Esophagus (tissue), 2 donors: ENCODE measurements around the gene PRDX3. TPM values are rescaled to one million over a fixed set of nuclear protein-coding genes. Genes with fewer than 3 reads are reported as not detected.

Experiments
- H3K27ac ChIP-seq, 2 donors: one replicate each; pipeline ENCODE4 v1.5.1; 2013; ENCODE audit warnings: low read depth in 2 of 2, mild to moderate bottlenecking in 2 of 2, inconsistent platforms in 1 of 2, low read length in 1 of 2, moderate library complexity in 1 of 2
- H3K27me3 ChIP-seq, 2 donors: one replicate each; pipeline ENCODE4 v1.6.1; 2013; ENCODE audit warnings: low read length in 2 of 2, control low read depth in 1 of 2, mild to moderate bottlenecking in 1 of 2; ENCODE audit not compliant: insufficient read depth in 2 of 2, control insufficient read depth in 1 of 2
- H3K36me3 ChIP-seq, 2 donors: one replicate each; pipeline ENCODE4 v1.6.1; 2013; ENCODE audit warnings: low read length in 1 of 2; ENCODE audit not compliant: control insufficient read depth in 2 of 2, insufficient read depth in 2 of 2
- H3K4me1 ChIP-seq, 2 donors: one replicate each; pipeline ENCODE4 v1.6.1; 2013; ENCODE audit warnings: low read length in 1 of 2; ENCODE audit not compliant: control insufficient read depth in 2 of 2, insufficient read depth in 2 of 2
- H3K4me3 ChIP-seq, 2 donors: one replicate each; pipeline ENCODE4 v1.5.1; 2013; ENCODE audit warnings: low read length in 2 of 2, mild to moderate bottlenecking in 2 of 2, low read depth in 1 of 2, moderate library complexity in 1 of 2
- H3K9me3 ChIP-seq, 2 donors: one replicate each; pipeline ENCODE4 v1.6.1; 2013; ENCODE audit warnings: mild to moderate bottlenecking in 2 of 2, low read depth in 1 of 2, low read length in 1 of 2, moderate library complexity in 1 of 2; ENCODE audit not compliant: control insufficient read depth in 2 of 2, insufficient read depth in 1 of 2
- WGBS, 2 donors: extraction: QIAGEN DNeasy Blood & Tissue Kit; methylation state at CpG; one replicate each; pipeline ENCODE4 v1.1.7; 2013; 5-methylcytosine and 5-hydroxymethylcytosine counted together
- polyA plus RNA-seq, 2 donors: library from polyadenylated mRNA; stranded (reverse); fragments of 200-250 nt; gene quantifications; one replicate each; pipeline ENCODE4 v1.2.3, GENCODE V29; 2013
- donor health status: healthy with polysubstance abuse.
- donor health status: Bipolar disorder and iron deficiency.

The PRDX3 gene
- polyA plus RNA-seq, 2 donors, result 40.8 to 82.2 TPM

GRCh38 chr10:119167041-119167440, 11.6 kb downstream of the PRDX3 start:
- H3K9me3 ChIP-seq, result no peaks in the 10 kb centered on the region
- 82% methylated on average over 8 of the region's 8 CpGs for WGBS, 2 donors
- H3K4me3 ChIP-seq, result no peak overlapping the region
- peaks cover 10 to 13% of the 10 kb centered on the region in 2 donors for H3K36me3 ChIP-seq
- no peak overlapping the region for H3K27ac ChIP-seq
- peaks cover 0 to 4% of the 10 kb centered on the region in 2 donors for H3K4me1 ChIP-seq
- H3K27me3 ChIP-seq, result no peaks in the 10 kb centered on the region

GRCh38 chr10:119166564-119166963, 12.0 kb downstream of the PRDX3 start:
- Histone ChIP-seq H3K27ac (peak overlapping the region in 1 of 2 donors; percentile 75), H3K27me3 (no peaks in the 10 kb centered on the region), H3K9me3 (no peaks in the 10 kb centered on the region), H3K36me3 (peaks cover 8 to 11% of the 10 kb centered on the region in 2 donors), H3K4me3 (no peak overlapping the region), H3K4me1 (peaks cover 0 to 4% of the 10 kb centered on the region in 2 donors)
- 70 to 74% methylated on average over 8 of the region's 8 CpGs for WGBS, 2 donors

- no peaks in the 10 kb centered on the region for H3K9me3 ChIP-seq
- H3K36me3 ChIP-seq, result peaks cover 5 to 7% of the 10 kb centered on the region in 2 donors
- H3K4me1 ChIP-seq, result peaks cover 0 to 4% of the 10 kb centered on the region in 2 donors
- H3K27ac ChIP-seq, result peak overlapping the region; percentile 75 to 83
- 62 to 67% methylated on average over 7 of the region's 7 CpGs for WGBS, 2 donors
- H3K27me3 ChIP-seq, result no peaks in the 10 kb centered on the region
- peak overlapping the region; percentile 74 to 91 for H3K4me3 ChIP-seq
Observed at GRCh38 chr10:119166118-119166500, 12.5 kb downstream of the PRDX3 start.

- peaks cover 0 to 4% of the 10 kb centered on the region in 2 donors for H3K4me1 ChIP-seq
- peak within 1 kb of the TSS; percentile 74 to 91 for H3K4me3 ChIP-seq
- H3K27ac ChIP-seq, result peak within 1 kb of the TSS; percentile 75 to 83
- peaks cover 5 to 6% of the 10 kb centered on the region in 2 donors for H3K36me3 ChIP-seq
- H3K27me3 ChIP-seq, result no peaks in the 10 kb centered on the region
- no peaks in the 10 kb centered on the region for H3K9me3 ChIP-seq
- 1% methylated on average over 70 to 90 of the region's 90 CpGs for WGBS, 2 donors
Observed at GRCh38 chr10:119165171-119166117, 13.2 kb downstream of the PRDX3 start, which contains the start of gene SFXN4. TSS of gene SFXN4 (minus strand) at chr10:119165714. CDS start at chr10:119165647, 67 bp downstream.

- no peaks in the 10 kb centered on the region for H3K27me3 ChIP-seq
- H3K4me1 ChIP-seq, result peaks cover 0 to 4% of the 10 kb centered on the region in 2 donors
- H3K4me3 ChIP-seq, result no peak overlapping the region
- H3K27ac ChIP-seq, result no peak overlapping the region
- peaks cover 0 to 12% of the 10 kb centered on the region in 2 donors for H3K36me3 ChIP-seq
- WGBS, 2 donors, result 93 to 96% methylated on average over 5 of the region's 5 CpGs
- no peaks in the 10 kb centered on the region for H3K9me3 ChIP-seq
Observed at GRCh38 chr10:119162452-119163092, 16.0 kb downstream of the PRDX3 start.

GRCh38 chr10:119161680-119162451, 16.7 kb downstream of the PRDX3 start:
- Histone ChIP-seq H3K27ac (no peak overlapping the region), H3K36me3 (peaks cover 0 to 12% of the 10 kb centered on the region in 2 donors), H3K4me1 (peaks cover 0 to 4% of the 10 kb centered on the region in 2 donors), H3K4me3 (no peak overlapping the region), H3K27me3 (no peaks in the 10 kb centered on the region), H3K9me3 (no peaks in the 10 kb centered on the region)
- WGBS, 2 donors, result 61 to 62% methylated on average over 11 of the region's 11 CpGs

- H3K36me3 ChIP-seq, result peaks cover 0 to 24% of the 10 kb centered on the region in 2 donors
- H3K4me1 ChIP-seq, result no peaks in the 10 kb centered on the region
- H3K27ac ChIP-seq, result no peak overlapping the region
- no peak overlapping the region for H3K4me3 ChIP-seq
- H3K27me3 ChIP-seq, result no peaks in the 10 kb centered on the region
- WGBS, 2 donors, result 76 to 83% methylated on average over 8 of the region's 8 CpGs
- no peaks in the 10 kb centered on the region for H3K9me3 ChIP-seq
Observed at GRCh38 chr10:119159332-119159731, 19.3 kb downstream of the PRDX3 start.

GRCh38 chr10:119153661-119154060, 25.0 kb downstream of the PRDX3 start:
- Histone ChIP-seq H3K9me3 (no peaks in the 10 kb centered on the region), H3K4me3 (no peak overlapping the region), H3K36me3 (peaks cover 7 to 21% of the 10 kb centered on the region in 2 donors), H3K4me1 (no peaks in the 10 kb centered on the region), H3K27ac (no peak overlapping the region), H3K27me3 (no peaks in the 10 kb centered on the region)
- 94 to 99% methylated on average over 12 of the region's 12 CpGs for WGBS, 2 donors

GRCh38 chr10:119153041-119153440, 25.6 kb downstream of the PRDX3 start:
- no peaks in the 10 kb centered on the region for H3K9me3 ChIP-seq
- no peak overlapping the region for H3K4me3 ChIP-seq
- H3K27me3 ChIP-seq, result no peaks in the 10 kb centered on the region
- peaks cover 11 to 23% of the 10 kb centered on the region in 2 donors for H3K36me3 ChIP-seq
- no peak overlapping the region for H3K27ac ChIP-seq
- 92 to 94% methylated on average over 5 of the region's 5 CpGs for WGBS, 2 donors
- H3K4me1 ChIP-seq, result no peaks in the 10 kb centered on the region
